Activated CD4-positive, alpha-beta T cell treated with anti-CD3 and anti-CD28 coated beads, Interleukin-2, Interleukin-6, amounts not matched to agents 100 ng/mL and 50 ng/mL, durations not matched to agents 16 hours and 8 hours (primary cell): ENCODE measurements around the gene ATPAF2.

Source experiments
- DNase-seq: peaks from one replicate; pipeline ENCODE4 v3.0.0-alpha.2; 2020

The ATPAF2 gene

GRCh38 chr17:17985153-17985552, 53.8 kb downstream of the ATPAF2 start:
- no peak for DNase-seq

- DNase-seq, result no peak
Observed at GRCh38 chr17:17983776-17984175, 55.2 kb downstream of the ATPAF2 start.

- no peak for DNase-seq
Observed at GRCh38 chr17:17983376-17983775, 55.6 kb downstream of the ATPAF2 start.

GRCh38 chr17:17982801-17983200, 56.2 kb downstream of the ATPAF2 start:
- no peak for DNase-seq

- no peak for DNase-seq
Observed at GRCh38 chr17:17981330-17981729, 57.6 kb downstream of the ATPAF2 start.

GRCh38 chr17:17979778-17980177, 59.2 kb downstream of the ATPAF2 start:
- no peak for DNase-seq

GRCh38 chr17:17978481-17979424, 60.2 kb downstream of the ATPAF2 start:
- DNase-seq, result no peak

- DNase-seq, result no peak
Observed at GRCh38 chr17:17976931-17977570, 61.9 kb downstream of the ATPAF2 start.

- peak; percentile 6 for DNase-seq
Observed at GRCh38 chr17:17975436-17975835, 63.5 kb downstream of the ATPAF2 start.

- no peak for DNase-seq
Observed at GRCh38 chr17:17972952-17973254, 66.1 kb downstream of the ATPAF2 start.

- peak; percentile 100 for DNase-seq
Observed at GRCh38 chr17:17972126-17972951, 66.6 kb downstream of the ATPAF2 start, which contains the start of the genes DRC3 and TOM1L2. Gene DRC3, plus strand, starts transcription at chr17:17972862. Its CDS starts 4,737 bp downstream, at chr17:17977599. Gene TOM1L2, minus strand, starts transcription at chr17:17972400. Its CDS starts 87 bp downstream, at chr17:17972313.

GRCh38 chr17:17971431-17972125, 67.4 kb downstream of the ATPAF2 start:
- peak; percentile 26 for DNase-seq

GRCh38 chr17:17970699-17971430, 68.1 kb downstream of the ATPAF2 start:
- DNase-seq, result no peak
